Measurements from ENCODE around the gene SYTL4. TPM values are rescaled to one million over a fixed set of nuclear protein-coding genes. Genes with fewer than 3 reads are reported as not detected.

Gene SYTL4
- total and polyA plus RNA-seq, 8 donors: 4.5 to 27.7 (median 12.3) TPM

DNA sequence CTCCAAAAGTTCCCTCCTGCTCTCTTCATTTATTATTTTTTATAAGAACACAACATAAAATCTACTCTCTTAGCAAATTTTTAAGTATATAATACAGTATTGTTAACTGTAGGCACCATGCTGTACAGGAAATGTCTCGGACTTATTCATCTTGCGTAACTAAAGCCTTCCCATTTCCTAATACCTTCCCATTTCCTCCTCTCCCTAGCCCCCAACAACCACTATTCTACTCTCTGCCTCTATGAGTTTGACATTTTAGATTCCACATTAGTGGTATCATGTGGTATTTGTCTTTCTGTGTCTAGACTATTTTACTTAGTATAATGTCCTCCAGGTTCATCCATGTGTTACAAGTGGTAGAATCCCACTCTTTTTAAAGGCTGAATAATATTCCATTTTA, 15.8 kb upstream of the SYTL4 start:
- H3K36me3 ChIP-seq: no peaks in the 10 kb centered on the region
- no peak for DNase-seq
- intact Hi-C loops (cut with DNase I; ENCODE audit: low total_unique reads): no loop called here
- no peak overlapping the region for H3K27ac ChIP-seq
- 80 to 96% (median 84%) methylated on average over 2 of the region's 2 CpGs for WGBS, 5 donors
- H3K9me3 ChIP-seq: no peaks in the 10 kb centered on the region
- no peak overlapping the region for H3K4me3 ChIP-seq
- H3K27me3 ChIP-seq: peaks cover 0 to 8% (median 0%) of the 10 kb centered on the region in 3 donors
- H3K4me1 ChIP-seq: peaks cover 0 to 17% (median 3%) of the 10 kb centered on the region in 4 donors
- TF ChIP-seq, protein P1, sequence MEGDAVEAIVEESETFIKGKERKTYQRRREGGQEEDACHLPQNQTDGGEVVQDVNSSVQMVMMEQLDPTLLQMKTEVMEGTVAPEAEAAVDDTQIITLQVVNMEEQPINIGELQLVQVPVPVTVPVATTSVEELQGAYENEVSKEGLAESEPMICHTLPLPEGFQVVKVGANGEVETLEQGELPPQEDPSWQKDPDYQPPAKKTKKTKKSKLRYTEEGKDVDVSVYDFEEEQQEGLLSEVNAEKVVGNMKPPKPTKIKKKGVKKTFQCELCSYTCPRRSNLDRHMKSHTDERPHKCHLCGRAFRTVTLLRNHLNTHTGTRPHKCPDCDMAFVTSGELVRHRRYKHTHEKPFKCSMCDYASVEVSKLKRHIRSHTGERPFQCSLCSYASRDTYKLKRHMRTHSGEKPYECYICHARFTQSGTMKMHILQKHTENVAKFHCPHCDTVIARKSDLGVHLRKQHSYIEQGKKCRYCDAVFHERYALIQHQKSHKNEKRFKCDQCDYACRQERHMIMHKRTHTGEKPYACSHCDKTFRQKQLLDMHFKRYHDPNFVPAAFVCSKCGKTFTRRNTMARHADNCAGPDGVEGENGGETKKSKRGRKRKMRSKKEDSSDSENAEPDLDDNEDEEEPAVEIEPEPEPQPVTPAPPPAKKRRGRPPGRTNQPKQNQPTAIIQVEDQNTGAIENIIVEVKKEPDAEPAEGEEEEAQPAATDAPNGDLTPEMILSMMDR (IDR thresholded peaks at IDR 0.05): no peak
- TF ChIP-seq POLR2A (IDR thresholded peaks at IDR 0.05): no peak
- TF ChIP-seq POLR2AphosphoS5 (IDR thresholded peaks at IDR 0.05): no peak
- no peak for TF ChIP-seq EP300 (IDR thresholded peaks at IDR 0.05)

GRCh38 chrX:100747090-100747489, 15.2 kb upstream of the SYTL4 start:
- Histone ChIP-seq H3K27ac (peak overlapping the region in 3 of 5 donors; percentile 13 to 67 (median 66)), H3K36me3 (no peaks in the 10 kb centered on the region), H3K27me3 (peaks cover 0 to 5% (median 0%) of the 10 kb centered on the region in 3 donors), H3K4me1 (peaks cover 0 to 17% (median 3%) of the 10 kb centered on the region in 4 donors), H3K9me3 (no peaks in the 10 kb centered on the region), H3K4me3 (no peak overlapping the region)
- 35 to 59% (median 39%) methylated on average over 3 of the region's 3 CpGs for WGBS, 5 donors
- no peak for TF ChIP-seq POLR2A (IDR thresholded peaks at IDR 0.05)
- TF ChIP-seq, protein P1 (IDR thresholded peaks at IDR 0.05): no peak
- no peak for TF ChIP-seq POLR2AphosphoS5 (IDR thresholded peaks at IDR 0.05)
- TF ChIP-seq EP300 (IDR thresholded peaks at IDR 0.05): no peak
- DNase-seq: no peak
- intact Hi-C loops (cut with DNase I; ENCODE audit: low total_unique reads): no loop called here

DNA sequence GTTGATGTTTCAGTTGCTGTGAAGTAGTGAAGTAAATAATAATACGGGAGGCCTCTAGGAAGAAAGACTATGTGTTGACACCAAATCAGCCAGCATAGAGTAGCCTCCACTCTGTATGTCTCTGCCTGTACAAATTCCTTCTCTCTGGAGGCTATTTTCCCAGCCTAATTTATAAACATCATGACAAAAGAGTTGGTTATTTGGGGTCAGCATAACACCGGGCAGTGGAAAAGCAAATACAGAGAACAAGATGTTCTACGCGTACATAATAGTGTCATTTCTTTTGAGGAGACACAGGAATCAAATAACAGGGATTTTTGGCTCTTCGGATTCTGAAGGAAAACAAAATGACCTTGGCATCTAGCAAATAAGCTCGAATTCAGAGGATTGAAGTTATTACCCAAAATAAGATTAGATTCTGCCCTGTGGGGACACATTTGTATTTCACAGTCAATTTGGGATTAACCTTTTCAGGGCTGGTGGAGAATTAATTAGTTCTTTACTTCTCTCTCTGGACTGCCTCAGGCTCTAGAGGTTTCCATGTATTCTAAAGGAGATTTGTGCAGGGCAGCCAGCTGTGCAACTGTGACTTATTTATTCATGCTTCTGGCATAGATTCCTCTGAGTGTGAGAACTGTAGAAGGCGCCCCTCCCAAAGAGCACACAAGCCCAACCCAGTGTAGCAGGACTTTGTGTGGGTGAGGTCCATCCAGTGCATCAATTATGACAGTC, 14.1 kb upstream of the SYTL4 start:
- H3K27ac ChIP-seq: peak overlapping the region; percentile 13 to 67 (median 47)
- peaks cover 0 to 17% (median 3%) of the 10 kb centered on the region in 4 donors for H3K4me1 ChIP-seq
- DNase-seq: peak in 1 of 2 donors; percentile 30
- intact Hi-C loops (cut with DNase I; ENCODE audit: low total_unique reads): no loop called here
- H3K4me3 ChIP-seq: no peak overlapping the region
- TF ChIP-seq, protein P1 (IDR thresholded peaks at IDR 0.05): no peak
- TF ChIP-seq POLR2AphosphoS5 (IDR thresholded peaks at IDR 0.05): peak in 1 of 3 donors; percentile 41
- TF ChIP-seq POLR2A (IDR thresholded peaks at IDR 0.05): no peak
- TF ChIP-seq EP300 (IDR thresholded peaks at IDR 0.05): no peak
- peaks cover 0 to 6% (median 0%) of the 10 kb centered on the region in 3 donors for H3K27me3 ChIP-seq
- H3K9me3 ChIP-seq: no peaks in the 10 kb centered on the region
- no peaks in the 10 kb centered on the region for H3K36me3 ChIP-seq
- whole genome bisulfite sequencing, 5 donors: 11 to 35% (median 30%) methylated on average over 7 of the region's 7 CpGs

- Histone ChIP-seq H3K27ac (peak overlapping the region in 4 of 5 donors; percentile 10 to 67 (median 40)), H3K4me1 (peaks cover 0 to 17% (median 3%) of the 10 kb centered on the region in 4 donors), H3K36me3 (no peaks in the 10 kb centered on the region), H3K27me3 (peaks cover 0 to 4% (median 0%) of the 10 kb centered on the region in 3 donors), H3K9me3 (no peaks in the 10 kb centered on the region), H3K4me3 (no peak overlapping the region)
- intact Hi-C loops (cut with DNase I; ENCODE audit: low total_unique reads): no loop called here
- TF ChIP-seq EP300 (IDR thresholded peaks at IDR 0.05) (no peak), POLR2AphosphoS5 (IDR thresholded peaks at IDR 0.05) (no peak), POLR2A (IDR thresholded peaks at IDR 0.05) (no peak)
- TF ChIP-seq, protein P1 (IDR thresholded peaks at IDR 0.05): no peak
- DNase-seq: no peak
- 22 to 35% (median 32%) methylated on average over 1 of the region's 1 CpG for WGBS, 5 donors
Observed at GRCh38 chrX:100745205-100745604, 13.3 kb upstream of the SYTL4 start.

Data from stomach (tissue), 9 donors.